ENCODE results near the gene GNA14. TPM values are rescaled to one million over a fixed set of nuclear protein-coding genes. Genes with fewer than 3 reads are reported as not detected.

Gene GNA14
- polyA plus RNA-seq, 1 donor from 2014 or later = 0.40 TPM

DNA sequence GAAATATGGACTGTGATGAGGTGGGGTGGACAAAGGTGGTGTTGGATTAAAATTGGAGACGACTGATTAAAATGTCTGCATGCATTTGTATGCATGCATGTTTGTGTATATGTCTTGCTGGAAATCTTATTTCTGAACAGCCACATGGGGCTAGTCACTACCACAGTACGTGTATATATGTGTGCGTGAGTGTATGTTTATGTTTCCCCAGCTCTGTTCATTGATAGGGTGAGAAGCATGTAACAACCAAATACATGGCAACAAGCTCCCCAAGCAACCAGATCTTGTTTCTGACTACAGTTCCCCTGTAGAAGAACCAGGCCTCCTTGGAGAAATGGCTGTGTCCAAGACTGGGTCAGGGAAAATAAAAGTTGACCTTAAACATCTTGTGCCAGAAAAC is 139.7 kb downstream of the GNA14 start:
- Histone ChIP-seq H3K4me2 (ENCODE audit: low read length) (no peak overlapping the region), H3K4me3 (ENCODE audit: low read length) (no peak overlapping the region), H3K9me2 (ENCODE audit: insufficient read depth, low read length) (no peaks in the 10 kb centered on the region), H2AFZ (ENCODE audit: low read depth, low read length) (no peak overlapping the region), H3K36me3 (ENCODE audit: insufficient read depth, low read length) (no peaks in the 10 kb centered on the region), H3K79me2 (replicated peaks; ENCODE audit: insufficient read depth, low read length) (no peaks in the 10 kb centered on the region), H3K9me3 (ENCODE audit: low read length) (no peaks in the 10 kb centered on the region), H3K27me3 (ENCODE audit: insufficient read depth, low read depth, low read length) (no peaks in the 10 kb centered on the region), H3K27ac (ENCODE audit: low read length) (no peak overlapping the region), H4K20me1 (ENCODE audit: insufficient read depth) (no peaks in the 10 kb centered on the region), H3F3A (ENCODE audit: insufficient read depth, low read length, poor library complexity, severe bottlenecking) (no peaks in the 10 kb centered on the region), H3K9ac (ENCODE audit: low read length) (no peak overlapping the region)
- TF ChIP-seq MXI1 (conservative IDR thresholded peaks at IDR 0.05; ENCODE audit: poor library complexity, severe bottlenecking) (no peak), SMC3 (conservative IDR thresholded peaks at IDR 0.05; ENCODE audit: poor library complexity) (no peak), RAD21 (conservative IDR thresholded peaks at IDR 0.05) (no peak), EP300 (conservative IDR thresholded peaks at IDR 0.05; ENCODE audit: poor library complexity, severe bottlenecking) (no peak), EZH2 (IDR thresholded peaks at IDR 0.05; ENCODE audit: borderline replicate concordance, insufficient read depth, low read length, poor library complexity, severe bottlenecking) (no peak), POLR2AphosphoS5 (IDR thresholded peaks at IDR 0.05) (no peak), CTCF (IDR thresholded peaks at IDR 0.05; ENCODE audit: poor library complexity, severe bottlenecking) (no peak), TAF1 (IDR thresholded peaks at IDR 0.05; ENCODE audit: low read depth) (no peak)
- TF ChIP-seq, protein P1, sequence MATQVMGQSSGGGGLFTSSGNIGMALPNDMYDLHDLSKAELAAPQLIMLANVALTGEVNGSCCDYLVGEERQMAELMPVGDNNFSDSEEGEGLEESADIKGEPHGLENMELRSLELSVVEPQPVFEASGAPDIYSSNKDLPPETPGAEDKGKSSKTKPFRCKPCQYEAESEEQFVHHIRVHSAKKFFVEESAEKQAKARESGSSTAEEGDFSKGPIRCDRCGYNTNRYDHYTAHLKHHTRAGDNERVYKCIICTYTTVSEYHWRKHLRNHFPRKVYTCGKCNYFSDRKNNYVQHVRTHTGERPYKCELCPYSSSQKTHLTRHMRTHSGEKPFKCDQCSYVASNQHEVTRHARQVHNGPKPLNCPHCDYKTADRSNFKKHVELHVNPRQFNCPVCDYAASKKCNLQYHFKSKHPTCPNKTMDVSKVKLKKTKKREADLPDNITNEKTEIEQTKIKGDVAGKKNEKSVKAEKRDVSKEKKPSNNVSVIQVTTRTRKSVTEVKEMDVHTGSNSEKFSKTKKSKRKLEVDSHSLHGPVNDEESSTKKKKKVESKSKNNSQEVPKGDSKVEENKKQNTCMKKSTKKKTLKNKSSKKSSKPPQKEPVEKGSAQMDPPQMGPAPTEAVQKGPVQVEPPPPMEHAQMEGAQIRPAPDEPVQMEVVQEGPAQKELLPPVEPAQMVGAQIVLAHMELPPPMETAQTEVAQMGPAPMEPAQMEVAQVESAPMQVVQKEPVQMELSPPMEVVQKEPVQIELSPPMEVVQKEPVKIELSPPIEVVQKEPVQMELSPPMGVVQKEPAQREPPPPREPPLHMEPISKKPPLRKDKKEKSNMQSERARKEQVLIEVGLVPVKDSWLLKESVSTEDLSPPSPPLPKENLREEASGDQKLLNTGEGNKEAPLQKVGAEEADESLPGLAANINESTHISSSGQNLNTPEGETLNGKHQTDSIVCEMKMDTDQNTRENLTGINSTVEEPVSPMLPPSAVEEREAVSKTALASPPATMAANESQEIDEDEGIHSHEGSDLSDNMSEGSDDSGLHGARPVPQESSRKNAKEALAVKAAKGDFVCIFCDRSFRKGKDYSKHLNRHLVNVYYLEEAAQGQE (IDR thresholded peaks at IDR 0.05; ENCODE audit: borderline replicate concordance) = no peak

GRCh38 chr9:77507212-77507961 is 140.7 kb downstream of the GNA14 start:
- Histone ChIP-seq H3K4me2 (ENCODE audit: low read length) (no peak overlapping the region), H2AFZ (ENCODE audit: low read depth, low read length) (no peak overlapping the region), H3K79me2 (replicated peaks; ENCODE audit: insufficient read depth, low read length) (no peaks in the 10 kb centered on the region), H3K9ac (ENCODE audit: low read length) (no peak overlapping the region), H3K27me3 (ENCODE audit: insufficient read depth, low read depth, low read length) (no peaks in the 10 kb centered on the region), H4K20me1 (ENCODE audit: insufficient read depth) (no peaks in the 10 kb centered on the region), H3K4me3 (ENCODE audit: low read length) (no peak overlapping the region), H3K36me3 (ENCODE audit: insufficient read depth, low read length) (no peaks in the 10 kb centered on the region), H3K9me2 (ENCODE audit: insufficient read depth, low read length) (no peaks in the 10 kb centered on the region), H3F3A (ENCODE audit: insufficient read depth, low read length, poor library complexity, severe bottlenecking) (no peaks in the 10 kb centered on the region), H3K27ac (ENCODE audit: low read length) (no peak overlapping the region), H3K9me3 (ENCODE audit: low read length) (no peaks in the 10 kb centered on the region)
- no peak for TF ChIP-seq EZH2 (IDR thresholded peaks at IDR 0.05; ENCODE audit: borderline replicate concordance, insufficient read depth, low read length, poor library complexity, severe bottlenecking)
- no peak for TF ChIP-seq RAD21 (conservative IDR thresholded peaks at IDR 0.05)
- TF ChIP-seq MXI1 (conservative IDR thresholded peaks at IDR 0.05; ENCODE audit: poor library complexity, severe bottlenecking) = no peak
- no peak for TF ChIP-seq SMC3 (conservative IDR thresholded peaks at IDR 0.05; ENCODE audit: poor library complexity)
- TF ChIP-seq EP300 (conservative IDR thresholded peaks at IDR 0.05; ENCODE audit: poor library complexity, severe bottlenecking) = no peak
- TF ChIP-seq CTCF (IDR thresholded peaks at IDR 0.05; ENCODE audit: poor library complexity, severe bottlenecking) = no peak
- TF ChIP-seq POLR2AphosphoS5 (IDR thresholded peaks at IDR 0.05) = no peak
- no peak for TF ChIP-seq TAF1 (IDR thresholded peaks at IDR 0.05; ENCODE audit: low read depth)
- TF ChIP-seq, protein P1 (IDR thresholded peaks at IDR 0.05; ENCODE audit: borderline replicate concordance) = no peak
